HG03457 (cell line): ENCODE results near the gene HMCN2.

Source experiments
- ATAC-seq: cut with Tn5 transposase; IDR thresholded peaks from one replicate; pipeline ENCODE4 v1.9.1; 2021; ENCODE audit warnings: moderate number of reproducible peaks; ENCODE audit not compliant: unreplicated experiment

HMCN2 gene

GRCh38 chr9:130360672-130361071 lies 95.1 kb downstream of the HMCN2 start:
- ATAC-seq: no peak

DNA sequence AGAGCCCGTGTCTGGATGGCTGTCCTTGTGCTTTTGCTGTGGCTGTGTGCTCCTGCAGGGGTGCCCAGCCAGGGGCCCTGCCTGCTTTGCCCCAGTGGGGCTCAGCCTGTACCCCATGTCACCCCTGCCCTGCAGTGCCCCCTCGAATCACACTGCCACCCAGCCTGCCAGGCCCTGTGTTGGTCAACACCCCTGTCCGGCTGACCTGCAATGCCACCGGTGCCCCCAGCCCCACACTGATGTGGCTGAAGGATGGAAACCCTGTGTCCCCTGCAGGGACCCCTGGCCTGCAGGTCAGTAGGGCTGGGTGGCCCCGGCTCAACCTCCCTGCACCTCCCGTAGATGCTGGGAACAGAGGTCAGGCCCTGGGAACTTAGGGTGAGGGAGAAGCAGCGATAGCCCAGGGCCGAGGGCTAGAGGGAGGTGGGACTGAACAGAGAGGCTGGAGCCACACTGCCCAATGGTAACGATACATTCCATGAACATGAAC lies 96.4 kb downstream of the HMCN2 start:
- ATAC-seq: no peak

GRCh38 chr9:130362691-130363090 lies 97.1 kb downstream of the HMCN2 start:
- no peak for ATAC-seq

GRCh38 chr9:130363755-130364404 lies 98.3 kb downstream of the HMCN2 start:
- no peak for ATAC-seq

DNA sequence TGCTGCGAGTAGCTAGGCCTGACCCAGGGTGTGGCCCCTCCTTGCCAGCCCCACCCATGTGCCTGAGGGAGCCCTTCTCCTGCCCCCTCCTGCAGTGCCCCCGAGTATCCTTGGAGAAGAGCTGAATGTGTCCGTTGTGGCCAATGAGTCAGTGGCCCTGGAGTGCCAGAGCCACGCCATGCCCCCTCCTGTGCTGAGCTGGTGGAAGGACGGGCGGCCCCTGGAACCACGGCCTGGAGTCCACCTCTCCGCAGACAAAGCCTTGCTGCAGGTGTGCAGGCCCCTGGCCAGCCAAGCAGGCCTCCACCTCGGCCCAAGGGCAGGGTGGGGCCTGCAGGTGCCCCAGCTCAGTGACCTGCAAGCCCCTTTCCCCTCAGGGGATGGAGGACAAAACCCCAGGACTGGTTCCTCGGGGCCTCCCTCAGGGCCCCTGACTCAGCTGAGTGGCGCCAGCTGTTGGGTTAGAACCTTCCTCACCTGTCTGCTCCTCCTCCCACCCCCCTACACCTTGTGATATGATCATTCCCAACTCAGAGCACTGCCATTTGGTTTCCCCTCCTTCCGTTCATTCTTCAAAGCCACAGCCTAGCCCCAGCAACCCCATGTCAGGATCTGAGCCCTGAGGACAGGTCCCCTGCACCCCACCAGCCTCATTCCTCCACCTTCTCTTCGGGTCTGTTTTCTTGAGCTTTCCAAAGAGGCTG lies 99.2 kb downstream of the HMCN2 start:
- ATAC-seq: no peak

- no peak for ATAC-seq
Observed at GRCh38 chr9:130365323-130365721, 99.8 kb downstream of the HMCN2 start.

- no peak for ATAC-seq
Observed at GRCh38 chr9:130366072-130366471, 100.5 kb downstream of the HMCN2 start.

DNA sequence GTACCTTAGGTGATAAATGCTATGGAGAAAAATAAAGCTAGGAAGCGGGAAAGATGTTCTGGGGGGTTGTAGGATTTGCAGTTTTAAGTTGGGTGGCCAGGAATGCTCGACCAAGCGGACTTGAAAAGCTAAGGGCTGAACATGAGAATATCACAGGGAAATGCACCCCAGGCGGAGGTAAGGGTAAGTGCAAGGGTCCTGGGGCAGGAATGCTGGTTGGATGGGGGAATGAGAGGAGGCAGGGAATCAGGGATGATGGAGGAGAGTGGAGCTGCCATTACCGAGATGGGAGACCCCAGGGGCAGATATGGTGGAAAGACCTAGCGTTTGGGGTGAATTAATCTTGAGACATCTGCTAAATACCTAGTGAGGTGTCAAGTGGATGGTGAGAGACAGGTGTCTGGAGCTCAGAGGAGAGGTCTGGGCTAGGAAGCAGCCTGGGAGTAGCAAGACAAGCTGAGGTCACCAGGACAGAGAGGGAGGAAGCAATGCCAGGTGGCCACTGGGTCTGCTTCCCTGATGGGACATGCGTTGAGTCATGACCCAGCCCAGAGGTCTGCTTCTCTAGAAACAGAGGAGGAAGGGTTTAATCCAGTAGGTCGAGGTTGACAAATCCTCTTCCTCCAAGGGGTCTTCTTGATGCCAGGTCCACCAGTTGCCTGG lies 101.5 kb downstream of the HMCN2 start:
- no peak for ATAC-seq

GRCh38 chr9:130368631-130369103 lies 103.1 kb downstream of the HMCN2 start:
- ATAC-seq: no peak

- ATAC-seq: no peak
Observed at GRCh38 chr9:130370226-130370625, 104.7 kb downstream of the HMCN2 start.

GRCh38 chr9:130371196-130371966 lies 105.8 kb downstream of the HMCN2 start:
- no peak for ATAC-seq

DNA sequence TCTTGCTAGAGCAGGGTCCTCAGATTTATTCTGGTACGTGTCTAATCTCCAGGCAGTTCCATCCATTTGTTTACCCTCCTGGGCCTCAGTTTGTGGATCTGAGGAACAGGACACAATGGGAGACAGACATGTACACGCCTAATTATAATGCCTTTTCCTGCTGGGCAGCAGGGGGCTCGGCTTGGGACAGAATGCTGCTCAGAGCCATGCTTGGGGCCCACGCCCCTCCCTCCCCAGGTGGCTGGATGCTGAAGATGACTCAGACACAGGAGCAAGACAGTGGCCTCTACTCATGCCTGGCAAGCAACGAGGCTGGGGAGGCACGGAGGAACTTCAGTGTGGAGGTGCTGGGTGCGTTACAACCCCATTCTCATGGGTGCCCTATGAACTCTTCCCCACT lies 106.5 kb downstream of the HMCN2 start:
- ATAC-seq: no peak

- no peak for ATAC-seq
Observed at GRCh38 chr9:130373679-130374325, 108.2 kb downstream of the HMCN2 start.

DNA sequence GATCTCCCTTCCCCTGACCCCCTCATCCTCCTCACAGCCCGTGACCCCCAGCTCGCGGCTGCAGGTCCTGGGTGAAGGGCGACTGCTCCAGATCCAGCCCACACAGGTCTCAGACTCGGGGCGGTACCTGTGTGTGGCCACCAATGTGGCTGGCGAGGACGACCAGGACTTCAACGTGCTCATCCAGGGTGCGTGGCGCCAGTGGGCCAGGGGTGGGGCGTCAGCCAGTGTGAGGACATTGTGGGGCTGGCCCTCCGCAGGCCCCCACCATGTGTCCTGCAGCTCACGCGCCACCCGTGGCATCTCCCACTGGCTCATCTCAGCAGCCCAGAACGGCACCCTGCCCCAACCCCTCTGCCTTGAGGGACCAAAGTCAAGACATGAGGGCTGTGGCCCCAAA lies 112.1 kb downstream of the HMCN2 start:
- ATAC-seq: no peak

- ATAC-seq: no peak
Observed at GRCh38 chr9:130378875-130379648, 113.5 kb downstream of the HMCN2 start.

DNA sequence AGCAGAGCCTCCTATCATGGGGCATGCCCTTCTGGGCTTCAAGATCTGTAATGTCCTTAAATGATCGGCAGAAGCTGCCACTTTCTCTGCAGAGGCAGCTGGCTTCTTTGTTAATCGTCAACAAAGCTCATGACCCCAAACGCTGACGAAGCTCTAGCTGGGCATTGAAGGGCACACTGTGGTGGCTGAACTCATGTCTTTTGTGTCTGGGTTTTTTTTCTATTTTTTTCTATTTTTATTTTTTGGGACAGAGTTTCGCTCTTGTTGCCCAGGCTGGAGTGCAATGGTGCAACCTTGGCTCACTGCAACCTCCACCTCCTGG lies 114.0 kb downstream of the HMCN2 start:
- ATAC-seq: no peak

- ATAC-seq: no peak
Observed at GRCh38 chr9:130380920-130381469, 115.4 kb downstream of the HMCN2 start.

GRCh38 chr9:130381660-130382059 lies 116.1 kb downstream of the HMCN2 start:
- ATAC-seq: no peak

DNA sequence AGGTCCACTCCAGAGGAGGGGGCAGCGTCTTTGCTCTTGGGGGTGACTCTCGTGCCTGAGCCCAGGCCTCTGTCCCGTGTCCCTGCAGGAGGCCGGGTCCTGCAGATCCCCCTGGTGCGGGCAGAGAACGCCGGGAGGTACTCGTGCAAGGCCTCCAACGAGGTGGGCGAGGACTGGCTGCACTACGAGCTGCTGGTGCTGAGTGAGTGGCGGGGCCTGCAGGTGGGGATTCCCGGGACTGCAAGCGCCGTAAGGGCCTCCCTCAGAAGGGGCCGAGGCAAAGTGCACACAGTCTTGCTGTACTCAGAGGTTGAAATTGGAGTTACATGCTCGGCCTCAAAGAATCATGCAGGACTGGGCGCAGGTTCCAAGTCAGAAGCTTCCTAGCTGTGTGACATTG lies 116.5 kb downstream of the HMCN2 start:
- ATAC-seq: no peak
